ENCODE results near the gene NOC2L. TPM values are rescaled to one million over a fixed set of nuclear protein-coding genes. Genes with fewer than 3 reads are reported as not detected.
A peak's percentile ranks its signal among the peaks of the same experiment; 100 is the strongest.

NOC2L gene
- total and polyA plus RNA-seq, 9 of the 15 experiments (the other 6 are each of a cell fraction or from before 2014, with no cell fraction given): 4.0 to 410 (median 200) TPM

GRCh38 chr1:940107-941014, 18.7 kb downstream of the NOC2L start (continued):
- peak; percentile 44; the same call in 1 of the 2 replicates for TF ChIP-seq CGGBP1 (CRISPR knock-in tag; IDR thresholded peaks at IDR 0.05)
- no peak for TF ChIP-seq ZNF707 (CRISPR knock-in tag; conservative IDR thresholded peaks at IDR 0.05)
- peak; percentile 61; the same call in 1 of the 2 replicates for TF ChIP-seq NFIC (IDR thresholded peaks at IDR 0.05)
- 0 out of 6 replicates have a peak, but pooled peaks of 1 of the 3 experiments have one; percentile 38 for TF ChIP-seq ZBTB11 (CRISPR knock-in tag; IDR thresholded peaks at IDR 0.05)
- TF ChIP-seq ZNF551 (CRISPR knock-in tag; IDR thresholded peaks at IDR 0.05): no peak
- no peak for TF ChIP-seq OTX1 (CRISPR knock-in tag; IDR thresholded peaks at IDR 0.05)
- peak in 1 of 2 experiments; percentile 68; a peak in 1 of 4 replicates for TF ChIP-seq NONO (IDR thresholded peaks at IDR 0.05; ENCODE audit: low read depth in 2 of 2, low read length in 1 of 2)
- no peak for TF ChIP-seq CREB3 (tag; conservative IDR thresholded peaks at IDR 0.05; ENCODE audit: low read depth)
- TF ChIP-seq KLF1 (tag; IDR thresholded peaks at IDR 0.05): no peak
- no peak for TF ChIP-seq STAT5A (IDR thresholded peaks at IDR 0.05; ENCODE audit: borderline replicate concordance, low read length)
- no peak for TF ChIP-seq ZNF140 (CRISPR knock-in tag; IDR thresholded peaks at IDR 0.05)
- TF ChIP-seq ZC3H11A (IDR thresholded peaks at IDR 0.05; ENCODE audit: low read depth, low read length): no peak
- TF ChIP-seq TEAD1 (CRISPR knock-in tag; IDR thresholded peaks at IDR 0.05): no peak
- no peak for TF ChIP-seq NELFE (IDR thresholded peaks at IDR 0.05; ENCODE audit: insufficient read depth, insufficient read length)
- TF ChIP-seq KDM2B (CRISPR knock-in tag; IDR thresholded peaks at IDR 0.05): peak; percentile 69; the same call in 1 of the 2 replicates
- peak; percentile 53; the same call in 1 of the 2 replicates for TF ChIP-seq CTBP1 (IDR thresholded peaks at IDR 0.05; ENCODE audit: borderline replicate concordance)
- no peak for TF ChIP-seq XRCC3 (IDR thresholded peaks at IDR 0.05)
- peak; percentile 13; the same call in 1 of the 2 replicates for TF ChIP-seq RBFOX2 (IDR thresholded peaks at IDR 0.05; ENCODE audit: low read depth, low read length)
- no peak for TF ChIP-seq TAF9B (IDR thresholded peaks at IDR 0.05; ENCODE audit: partially characterized antibody)
- TF ChIP-seq ZBTB7A (IDR thresholded peaks at IDR 0.05; ENCODE audit: borderline replicate concordance, control insufficient read depth, low read depth, low read length): peak; percentile 85; the same call in 1 of the 2 replicates
- TF ChIP-seq MEIS2 (IDR thresholded peaks at IDR 0.05; ENCODE audit: partially characterized antibody): peak; percentile 79
- no peak for TF ChIP-seq KDM4B (IDR thresholded peaks at IDR 0.05; ENCODE audit: borderline replicate concordance in 2 of 2, low read depth in 1 of 2)
- TF ChIP-seq DPF2 (IDR thresholded peaks at IDR 0.05): 0 out of 2 replicates have a peak, but pooled peaks have one; percentile 10
